Measurements from ENCODE around the gene NAA16.
A peak's percentile ranks its signal among the peaks of the same experiment; 100 is the strongest.

Gene NAA16

DNA sequence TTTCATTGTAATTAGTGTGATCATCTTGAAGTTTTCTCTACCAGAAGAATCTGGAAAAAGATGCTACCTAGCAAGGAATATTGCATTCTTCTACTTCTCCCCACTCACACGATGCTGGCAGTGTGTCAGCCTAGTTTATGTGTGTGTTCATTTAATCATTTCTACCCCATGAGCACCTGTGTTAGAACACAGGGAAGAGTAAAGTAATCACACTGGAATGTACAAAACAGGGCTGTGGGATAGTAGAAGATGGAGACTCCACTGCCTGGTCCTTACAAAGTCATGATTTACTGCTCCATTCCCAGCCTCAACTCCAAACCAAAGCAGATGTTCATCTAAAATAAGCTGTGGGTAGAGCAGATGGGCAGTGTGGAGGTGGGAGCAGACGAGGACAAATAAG is 98.5 kb downstream of the NAA16 start:
- DNase-seq (ENCODE audit: low spot score): no peak
- in situ Hi-C loops (cut with MboI; ENCODE audit: low sequenced_read_pairs, unreplicated experiment): no loop called here
- no peak for TF ChIP-seq CTCF (IDR thresholded peaks at IDR 0.05; ENCODE audit: borderline replicate concordance, control extremely low read depth, extremely low read depth, insufficient read depth, missing control alignments)

DNA sequence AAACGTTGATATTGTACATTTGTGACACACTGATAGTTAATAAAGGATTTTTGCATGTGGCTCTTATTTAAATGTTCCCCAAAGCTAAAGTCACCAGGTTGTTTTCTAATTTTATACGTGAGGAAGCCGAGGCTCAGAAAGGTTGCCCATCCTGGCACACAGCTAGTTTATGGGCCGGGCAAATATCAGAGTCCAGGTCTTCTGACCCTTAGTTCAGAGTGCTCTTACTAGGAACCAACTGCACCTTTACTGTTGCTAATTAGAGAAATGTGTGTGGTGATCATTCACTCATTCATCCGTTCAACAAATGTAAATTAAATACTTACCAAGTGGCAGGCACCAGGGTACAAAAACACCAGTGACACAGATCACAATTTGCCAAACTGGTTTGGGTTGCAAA is 100.0 kb downstream of the NAA16 start:
- no peak for DNase-seq (ENCODE audit: low spot score)
- in situ Hi-C loops (cut with MboI; ENCODE audit: low sequenced_read_pairs, unreplicated experiment): no loop called here
- TF ChIP-seq CTCF (IDR thresholded peaks at IDR 0.05; ENCODE audit: borderline replicate concordance, control extremely low read depth, extremely low read depth, insufficient read depth, missing control alignments): no peak

DNA sequence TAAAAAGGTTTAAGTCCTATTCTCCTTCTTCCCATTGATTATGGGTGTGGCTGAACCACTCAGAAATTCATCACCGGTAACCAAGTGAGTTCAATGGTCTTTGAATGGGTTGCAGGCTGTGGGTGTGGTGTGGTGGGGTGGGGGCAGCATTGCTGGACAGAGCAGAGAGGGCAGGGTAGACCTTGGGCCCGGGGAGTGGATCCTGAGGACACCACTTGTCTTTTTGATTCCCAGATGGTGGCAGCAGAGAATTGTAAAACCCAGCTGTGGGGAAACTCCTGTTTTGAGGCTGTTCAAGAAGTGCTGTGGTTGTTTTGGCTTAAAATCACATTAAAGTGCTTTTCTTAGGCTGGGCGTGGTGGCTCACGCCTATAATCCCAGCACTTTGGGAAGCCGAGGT is 100.5 kb downstream of the NAA16 start:
- DNase-seq (ENCODE audit: low spot score): peak; percentile 28
- in situ Hi-C loops (cut with MboI; ENCODE audit: low sequenced_read_pairs, unreplicated experiment): no loop called here
- TF ChIP-seq CTCF (IDR thresholded peaks at IDR 0.05; ENCODE audit: borderline replicate concordance, control extremely low read depth, extremely low read depth, insufficient read depth, missing control alignments): no peak

DNA sequence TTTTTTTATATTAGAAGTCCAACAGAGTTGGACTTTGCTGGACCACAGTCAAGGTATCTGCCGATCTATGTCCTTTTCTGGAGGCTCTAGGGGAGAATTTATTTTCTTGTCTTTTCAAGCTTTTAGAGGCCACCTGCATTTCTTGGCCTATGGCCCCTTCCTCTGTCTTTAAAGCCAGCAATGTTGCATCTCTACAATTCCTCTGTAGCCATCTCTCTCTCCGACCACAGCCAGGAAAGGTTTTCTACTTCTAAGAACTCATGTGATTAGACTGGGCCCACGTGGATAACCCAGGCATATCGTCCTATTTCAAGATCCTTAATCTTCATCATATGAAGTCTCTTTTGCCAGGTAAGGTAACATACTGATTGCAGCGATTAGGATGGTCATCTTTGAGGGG is 102.8 kb downstream of the NAA16 start:
- in situ Hi-C loops (cut with MboI; ENCODE audit: low sequenced_read_pairs, unreplicated experiment): no loop called here

DNA sequence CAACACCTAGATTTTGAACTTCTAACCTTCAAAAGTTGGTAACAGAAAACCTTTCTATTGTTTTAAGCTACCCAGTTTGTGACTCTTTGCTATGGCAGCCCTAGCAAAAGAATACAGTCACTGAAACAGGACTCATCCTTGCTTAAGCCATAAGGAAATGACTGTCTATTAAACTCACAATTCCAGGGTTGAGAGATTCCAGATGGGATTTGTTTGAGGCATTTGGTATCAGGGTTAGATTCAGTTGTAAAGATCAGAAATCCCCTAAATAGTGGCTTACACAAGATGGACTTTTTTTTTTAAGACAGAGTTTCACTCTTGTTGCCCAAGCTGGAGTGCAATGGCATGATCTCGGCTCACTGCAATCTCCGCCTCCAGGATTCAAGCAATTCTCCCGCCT is 105.2 kb downstream of the NAA16 start:
- no peak for DNase-seq (ENCODE audit: low spot score)
- in situ Hi-C loops (cut with MboI; ENCODE audit: low sequenced_read_pairs, unreplicated experiment): no loop called here
- TF ChIP-seq CTCF (IDR thresholded peaks at IDR 0.05; ENCODE audit: borderline replicate concordance, control extremely low read depth, extremely low read depth, insufficient read depth, missing control alignments): no peak

More for the DNA sequence above, 102.8 kb downstream of the NAA16 start:
- TF ChIP-seq CTCF (IDR thresholded peaks at IDR 0.05; ENCODE audit: borderline replicate concordance, control extremely low read depth, extremely low read depth, insufficient read depth, missing control alignments): no peak
- DNase-seq (ENCODE audit: low spot score): no peak

DNA sequence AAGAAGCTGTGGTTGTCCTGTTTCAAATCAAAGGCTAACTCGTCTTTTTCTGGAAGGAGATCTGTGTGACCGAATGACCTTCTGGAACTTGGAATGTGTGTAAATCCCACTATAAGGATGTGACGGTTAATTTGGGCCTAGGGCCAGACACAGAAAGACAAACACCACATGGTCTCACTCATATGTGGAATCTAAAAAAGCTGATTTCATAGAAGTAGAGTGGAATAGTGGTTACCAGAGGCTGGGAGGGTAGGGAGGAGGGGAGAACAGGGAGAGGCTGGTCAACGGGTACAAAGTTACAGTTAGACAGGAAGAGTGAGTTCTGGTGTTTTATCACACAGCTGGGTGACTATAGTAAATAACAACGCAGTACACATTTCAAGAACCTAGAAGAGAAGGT is 107.0 kb downstream of the NAA16 start:
- no peak for DNase-seq (ENCODE audit: low spot score)
- in situ Hi-C loops (cut with MboI; ENCODE audit: low sequenced_read_pairs, unreplicated experiment): no loop called here
- no peak for TF ChIP-seq CTCF (IDR thresholded peaks at IDR 0.05; ENCODE audit: borderline replicate concordance, control extremely low read depth, extremely low read depth, insufficient read depth, missing control alignments)

GRCh38 chr13:41418731-41419130 is 107.7 kb downstream of the NAA16 start:
- in situ Hi-C loops (cut with MboI; ENCODE audit: low sequenced_read_pairs, unreplicated experiment): no loop called here
- no peak for TF ChIP-seq CTCF (IDR thresholded peaks at IDR 0.05; ENCODE audit: borderline replicate concordance, control extremely low read depth, extremely low read depth, insufficient read depth, missing control alignments)
- no peak for DNase-seq (ENCODE audit: low spot score)

Data from GM13976 (cell line).